Muscle of back (tissue), 11 donors: Measurements from ENCODE around the gene ALPK3. TPM values are rescaled to one million over a fixed set of nuclear protein-coding genes. Genes with fewer than 3 reads are reported as not detected.
A peak's percentile ranks its signal among the peaks of the same experiment; 100 is the strongest.
"Not testable (repeated sequence)": the region's sequence is repeated elsewhere in the genome, so short reads cannot be mapped to it uniquely, and the experiment has no call there.

Source experiments
- DNase-seq, 3 donors: peaks; one replicate each; pipeline versions ENCODE4 v3.0.0 to v3.0.0-alpha.2; 2013
- polyA plus RNA-seq, 10 donors: library from polyadenylated mRNA; unstranded; fragments of 120-200 nt; gene quantifications; one replicate each; pipeline ENCODE4 v1.2.1, GENCODE V29; 2013; ENCODE audit not compliant: insufficient read length in 10 of 10

ALPK3 gene
- polyA plus RNA-seq, 10 donors: 44.0 to 99.6 (median 79.3) TPM

DNA sequence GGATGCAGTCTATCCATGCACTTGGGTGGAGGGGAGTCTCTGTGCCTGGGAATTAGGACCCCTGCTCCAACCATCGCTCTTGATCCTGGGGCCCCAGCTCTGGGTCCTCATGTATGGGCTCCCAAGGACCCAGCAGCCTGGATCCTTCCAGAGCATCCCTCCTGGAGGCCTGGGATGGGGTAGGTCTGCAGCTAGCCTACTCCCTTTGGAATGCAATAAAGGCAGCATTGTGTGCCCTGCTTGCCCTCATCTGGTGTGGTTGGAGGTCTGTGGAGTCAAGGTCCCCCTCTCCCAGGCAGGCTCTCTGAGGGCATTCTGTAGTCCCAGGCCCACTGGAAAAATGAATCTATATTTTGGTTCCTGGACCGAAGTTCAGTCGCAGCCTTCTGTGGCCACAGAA, 52.4 kb downstream of the ALPK3 start:
- DNase-seq: no peak

DNA sequence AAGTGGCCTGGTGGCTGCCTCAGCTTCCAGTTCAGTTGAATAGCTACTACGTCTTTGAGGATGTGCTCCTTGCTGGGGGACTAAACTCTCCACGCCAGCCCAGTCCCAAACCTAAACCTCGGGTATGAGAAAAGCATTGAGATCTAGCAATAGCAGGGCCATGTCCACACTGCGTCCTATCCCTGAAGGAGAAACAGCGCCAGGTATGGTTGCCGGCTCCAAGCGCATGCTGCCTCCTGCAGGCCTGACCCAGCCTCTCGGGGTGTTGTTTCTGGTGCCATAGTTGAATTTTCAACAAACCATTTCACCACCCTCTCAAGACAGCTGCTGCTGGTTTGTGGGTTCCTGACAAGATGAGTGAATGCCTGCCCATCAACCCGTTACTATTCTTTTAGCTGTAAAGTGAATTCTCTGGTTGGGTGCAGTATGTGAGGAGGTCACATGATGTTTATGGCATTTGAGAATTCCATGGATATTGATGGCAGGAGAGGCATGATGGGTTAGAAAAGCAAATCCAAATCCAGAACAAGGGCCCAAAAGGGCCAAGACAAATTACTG, 54.4 kb downstream of the ALPK3 start:
- no peak for DNase-seq

DNA sequence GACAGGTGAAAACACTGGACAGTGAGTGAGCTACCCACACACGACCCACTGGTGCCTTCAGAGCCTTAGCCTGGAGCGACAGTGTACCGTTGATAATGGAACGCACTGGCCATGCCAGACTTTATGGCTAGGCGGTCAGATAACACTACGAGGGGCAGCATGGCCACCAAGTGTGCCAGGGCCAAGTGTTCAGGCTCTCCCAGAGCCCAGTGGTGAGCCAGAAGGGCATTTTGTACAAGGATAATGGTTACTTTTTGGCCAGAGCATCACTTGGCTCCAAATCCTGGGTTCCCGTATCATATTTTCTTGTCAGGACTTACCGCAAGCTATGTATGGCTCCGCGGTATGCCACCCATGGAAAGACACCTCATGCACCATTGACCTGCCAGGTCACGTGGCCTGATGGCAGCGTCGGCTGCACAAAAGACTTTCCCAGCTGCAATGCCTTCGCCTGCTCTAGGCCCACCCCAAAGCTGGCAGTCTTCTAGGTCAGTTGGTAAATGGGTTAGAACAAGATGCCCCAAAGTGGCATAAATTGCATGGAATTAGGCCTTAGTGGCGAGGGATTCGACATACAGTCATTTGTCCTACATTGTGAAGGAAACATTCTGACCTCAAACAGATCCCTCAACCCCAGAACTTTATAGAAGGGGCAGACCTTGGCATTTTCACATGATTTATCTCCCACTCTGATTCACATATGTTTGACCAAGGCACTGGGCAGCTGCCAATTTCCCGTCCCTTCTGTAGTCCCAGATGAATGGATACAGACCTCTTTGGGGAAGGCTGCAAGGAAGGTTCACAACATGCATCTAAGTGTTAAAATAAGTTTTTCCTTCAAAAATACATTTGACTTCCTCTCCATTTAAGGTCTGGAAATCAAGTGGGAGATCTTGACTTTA, 55.1 kb downstream of the ALPK3 start:
- no peak for DNase-seq

DNA sequence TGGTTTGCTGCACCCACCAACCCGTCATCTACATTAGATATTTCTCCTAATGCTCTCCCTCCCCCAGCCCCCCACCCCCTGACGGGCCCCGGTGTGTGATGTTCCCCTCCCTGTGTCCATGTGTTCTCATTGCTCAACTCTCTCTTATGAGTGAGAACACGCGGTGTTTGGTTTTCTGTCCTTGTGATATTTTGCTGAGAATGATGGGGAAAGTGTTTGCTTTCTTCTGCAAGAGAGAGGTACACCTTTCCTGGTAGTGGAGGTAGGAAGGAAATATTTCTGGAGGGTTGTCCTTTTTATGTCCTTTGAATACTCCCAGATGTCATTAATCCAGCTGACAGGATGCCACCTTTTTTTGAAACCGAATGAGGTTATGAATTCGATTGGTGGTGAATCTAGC, 56.8 kb downstream of the ALPK3 start:
- no peak for DNase-seq

DNA sequence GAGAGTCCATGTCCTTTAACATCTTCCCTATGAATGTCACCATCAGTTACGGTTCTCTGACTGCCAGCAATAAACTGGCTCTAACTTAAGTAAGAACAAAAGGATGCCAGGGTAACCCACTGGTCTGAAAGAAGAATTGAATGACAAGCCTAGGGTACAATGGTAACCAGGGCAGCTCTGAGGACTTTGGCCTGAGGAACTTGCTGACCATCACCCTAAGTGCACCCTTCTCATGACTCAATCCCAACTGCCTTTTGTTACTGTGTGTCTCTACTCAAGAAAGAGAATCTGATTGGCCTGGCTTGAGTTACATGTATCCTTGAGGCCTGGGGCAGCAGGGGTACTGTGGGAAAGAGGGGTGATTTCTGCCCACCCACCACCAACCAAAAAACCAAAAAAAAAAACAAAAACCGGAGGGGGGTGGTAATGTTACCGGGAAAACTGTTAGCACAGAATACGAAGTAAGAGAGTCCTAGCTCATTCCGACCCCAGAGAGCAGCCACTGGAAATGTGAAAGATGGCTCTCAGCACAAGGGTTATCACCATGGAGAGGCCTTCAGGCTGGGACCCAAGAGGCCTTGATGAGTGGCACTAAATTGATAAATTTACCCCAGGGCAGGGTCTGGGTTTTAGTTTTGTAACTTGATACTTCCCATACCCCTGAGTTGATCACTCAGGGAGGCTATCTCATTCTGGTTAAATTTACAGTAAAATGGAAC, 58.0 kb downstream of the ALPK3 start:
- no peak for DNase-seq

DNA sequence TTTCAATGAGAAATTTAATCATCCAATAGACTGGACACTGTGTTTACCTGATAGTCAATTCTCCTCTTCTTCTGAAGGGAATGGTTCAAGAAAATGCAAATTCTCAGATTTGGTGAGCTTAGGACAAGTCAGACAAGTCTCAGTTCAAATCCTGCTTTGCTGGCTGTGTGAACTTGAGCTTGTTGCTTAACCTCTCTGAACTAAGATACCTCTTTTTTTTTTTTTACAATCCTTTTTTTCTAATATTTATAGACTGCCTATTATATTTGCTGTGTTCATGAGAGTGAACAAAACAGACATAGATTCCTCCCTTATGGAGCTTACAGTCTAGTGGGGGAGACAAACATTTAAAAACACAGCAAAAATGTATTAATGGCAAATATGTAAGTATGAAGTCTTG, 59.1 kb downstream of the ALPK3 start:
- DNase-seq: no peak

DNA sequence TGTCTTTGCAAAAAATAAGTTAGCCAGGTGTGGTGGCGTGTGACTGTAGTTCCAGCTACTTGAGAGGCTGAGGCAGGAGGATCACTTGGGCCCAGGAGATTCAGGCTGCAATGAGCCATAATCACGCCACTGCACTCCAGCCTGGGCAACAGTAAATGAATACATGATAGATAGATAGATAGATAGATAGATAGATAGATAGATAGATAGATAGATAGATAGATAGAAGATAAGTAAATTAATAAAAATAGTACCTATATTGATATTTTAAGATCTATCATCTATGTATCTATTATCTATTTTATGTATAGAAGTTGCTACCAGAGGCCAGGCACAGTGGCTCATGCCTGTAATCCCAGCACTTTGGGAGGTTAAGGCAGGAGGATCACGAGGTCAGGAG, 60.5 kb downstream of the ALPK3 start:
- DNase-seq: not testable (repeated sequence)

DNA sequence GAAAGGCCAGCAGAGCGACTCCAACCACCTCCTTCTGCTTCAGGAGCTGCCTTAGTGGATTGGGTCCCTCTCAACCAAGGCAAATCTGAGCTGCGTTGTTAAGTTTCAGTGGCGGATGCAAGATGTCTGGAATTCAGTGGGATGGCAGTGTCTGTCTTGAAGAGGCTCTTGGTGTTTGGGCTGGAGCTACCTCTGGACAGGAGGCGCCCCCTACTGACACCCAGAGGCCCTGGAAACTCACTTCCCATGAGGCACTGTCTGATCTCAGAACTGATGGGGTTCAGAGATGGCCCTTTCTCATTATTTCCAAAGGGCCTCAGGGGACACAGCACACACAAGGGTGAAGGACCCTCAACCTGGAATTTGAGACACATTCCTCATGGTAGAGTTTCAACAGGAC, 61.3 kb downstream of the ALPK3 start:
- peak; percentile 37 to 70 (median 48) for DNase-seq

DNA sequence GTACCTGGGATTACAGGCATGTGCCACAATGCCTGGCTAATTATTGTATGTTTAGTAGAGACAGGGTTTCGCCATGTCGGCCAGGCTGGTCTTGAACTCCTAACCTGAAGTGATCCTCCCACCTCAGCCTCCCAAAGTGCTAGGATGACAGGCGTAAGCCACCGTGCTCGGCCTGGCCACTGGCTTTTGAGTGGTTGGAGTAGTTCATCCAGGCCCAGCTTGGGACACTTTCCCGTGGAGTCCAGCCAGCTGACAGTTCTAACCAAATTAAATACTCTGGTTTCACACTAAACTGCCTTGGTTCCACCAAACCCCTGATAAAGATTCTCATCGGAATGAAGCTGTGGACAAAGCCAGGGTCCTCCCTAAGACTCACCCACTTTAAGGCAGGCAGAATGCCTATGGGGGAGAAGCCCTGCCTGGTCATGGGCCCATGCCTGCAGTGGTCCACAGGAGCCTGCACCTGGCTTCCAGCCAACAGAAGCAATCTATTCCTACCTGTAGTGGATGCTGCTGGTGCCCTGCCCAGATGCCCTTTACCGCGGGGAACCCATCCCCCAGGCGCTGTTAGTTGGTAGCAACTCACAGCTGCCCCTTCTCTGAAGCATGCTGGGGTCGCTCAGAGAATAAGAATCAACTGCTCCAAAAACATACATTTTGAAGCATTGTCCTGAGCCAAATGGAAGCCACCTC, 62.1 kb downstream of the ALPK3 start:
- no peak for DNase-seq

DNA sequence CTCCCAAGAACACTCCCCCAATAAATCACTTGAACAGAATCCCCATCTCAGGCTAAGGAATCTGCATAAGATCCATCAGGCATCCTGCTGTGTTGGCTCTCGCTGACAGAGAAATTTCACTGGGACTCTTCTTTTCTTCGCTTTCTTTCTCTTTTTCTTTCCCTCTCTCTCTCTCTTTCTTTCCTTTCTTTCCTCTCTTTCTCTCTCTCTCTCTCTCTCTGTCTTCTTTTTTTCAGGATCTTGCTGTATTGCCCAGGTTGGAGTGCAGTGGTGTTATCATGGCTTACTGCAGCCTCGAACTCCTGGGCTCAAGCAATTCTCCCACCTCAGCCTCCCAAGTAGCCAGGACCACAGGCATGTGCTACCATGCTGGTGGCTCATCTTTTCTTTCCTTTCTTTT, 62.9 kb downstream of the ALPK3 start:
- no peak for DNase-seq

DNA sequence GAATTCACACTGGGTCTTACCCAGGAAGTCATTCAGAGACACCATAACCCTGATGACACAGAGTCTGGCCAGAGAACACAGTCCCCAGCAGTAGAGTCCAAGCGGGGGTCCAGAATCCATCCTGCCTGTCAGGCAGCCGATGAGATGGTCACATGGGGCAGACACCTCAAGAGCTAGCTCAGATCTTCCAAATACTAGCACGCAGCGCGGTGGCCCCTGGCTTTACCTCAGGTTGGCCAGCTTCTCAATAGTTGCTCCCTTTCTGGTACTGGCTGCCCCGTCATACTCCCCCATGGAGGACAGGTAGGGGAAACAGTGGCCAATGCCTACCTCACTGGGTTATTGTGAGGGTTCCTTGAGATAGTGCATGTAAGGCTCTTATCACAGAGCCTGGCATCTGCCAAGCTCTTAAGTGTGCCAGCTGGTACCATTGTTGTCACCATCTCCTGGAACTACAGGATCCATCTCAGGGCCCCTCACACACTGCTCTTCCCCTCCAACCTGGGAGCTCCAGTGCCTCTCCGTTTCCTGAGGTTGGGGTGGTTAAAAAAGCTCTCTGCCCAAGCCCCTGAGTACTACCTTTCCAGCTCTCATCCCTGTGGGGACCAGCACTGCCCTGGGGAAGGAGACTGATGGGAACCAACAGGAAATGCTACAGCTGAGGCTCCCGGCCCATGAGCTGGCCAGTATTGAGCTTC, 63.8 kb downstream of the ALPK3 start:
- DNase-seq: no peak

DNA sequence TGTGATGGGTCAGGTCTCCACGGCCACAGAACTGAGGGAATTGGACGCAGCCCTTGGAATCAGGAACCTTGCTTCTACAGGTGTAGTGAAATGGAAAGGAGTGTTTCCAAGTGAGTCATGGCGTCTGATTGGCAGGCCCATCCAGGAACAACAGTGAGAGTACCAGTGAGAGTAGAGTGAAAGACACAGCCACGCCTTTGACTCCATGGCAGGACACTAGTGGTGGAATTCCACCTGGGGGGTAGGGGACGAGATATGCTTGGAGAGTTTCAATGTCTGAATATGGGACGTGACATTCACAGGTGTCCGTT, 64.3 kb downstream of the ALPK3 start:
- no peak for DNase-seq

DNA sequence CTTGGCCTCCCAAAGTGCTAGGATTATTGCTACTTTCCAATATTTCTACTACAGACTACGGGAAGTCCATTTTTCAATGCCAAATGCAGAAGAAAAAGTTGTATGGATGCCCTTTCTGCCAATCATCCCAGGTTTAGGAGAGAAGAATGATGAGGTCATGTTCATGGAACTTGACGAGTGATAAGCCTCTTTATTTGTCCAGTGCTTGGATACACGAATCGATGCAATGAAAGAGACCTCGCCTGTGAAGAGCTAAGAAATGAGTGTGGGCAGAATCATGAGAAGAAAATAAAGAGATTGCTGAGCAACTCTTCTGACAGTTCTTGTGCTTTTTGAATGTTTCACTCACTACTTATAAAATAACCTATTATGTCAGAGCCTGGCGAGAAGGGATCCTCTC, 66.3 kb downstream of the ALPK3 start:
- no peak for DNase-seq

DNA sequence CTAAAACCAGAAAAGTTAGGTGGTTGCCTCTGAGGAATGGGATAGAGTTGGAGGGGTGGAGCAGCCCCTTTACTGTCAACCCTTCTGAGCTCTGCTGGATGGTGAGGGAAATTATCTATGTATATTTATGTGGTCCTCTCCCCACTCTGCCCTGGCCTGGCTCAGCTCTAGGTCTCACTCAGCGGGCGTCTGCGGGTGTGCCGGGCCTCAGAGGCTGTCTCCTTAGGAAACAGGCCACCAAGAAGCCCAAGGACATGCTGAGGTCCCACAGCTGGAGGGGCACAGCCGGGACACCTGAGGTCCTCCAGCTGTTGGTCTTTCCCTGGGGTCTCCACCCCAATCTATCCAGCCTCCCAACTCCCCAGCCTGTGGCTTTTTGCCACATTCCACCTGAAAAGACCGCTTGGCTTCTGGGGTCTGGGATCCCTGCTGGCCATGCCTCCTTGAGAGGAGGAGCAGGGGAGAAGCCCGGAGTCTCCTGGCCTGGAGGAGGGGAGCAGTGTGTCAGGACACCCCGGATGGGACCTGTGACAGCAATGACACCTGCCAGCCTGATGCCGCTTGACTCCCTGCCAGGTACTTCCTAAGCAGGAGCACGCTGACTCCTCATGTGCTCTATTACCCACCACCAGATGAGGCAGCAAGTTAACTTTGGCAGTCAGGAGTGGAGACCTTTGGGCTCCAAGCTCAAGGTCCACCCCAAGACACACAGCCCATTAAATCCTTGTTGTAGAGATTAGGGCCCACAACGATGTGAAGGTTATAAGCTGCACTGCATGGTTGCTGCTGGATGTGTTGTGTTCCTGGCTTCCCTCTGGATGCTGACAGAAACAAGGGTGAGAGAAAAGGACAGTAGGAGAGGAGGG, 67.0 kb downstream of the ALPK3 start, which contains the start of gene SLC28A1:
TSS of gene SLC28A1 (plus strand) at position 747 of the 866 bp plus-strand sequence. CDS start 3,099 bp downstream, outside the sequence.
- DNase-seq: no peak

DNA sequence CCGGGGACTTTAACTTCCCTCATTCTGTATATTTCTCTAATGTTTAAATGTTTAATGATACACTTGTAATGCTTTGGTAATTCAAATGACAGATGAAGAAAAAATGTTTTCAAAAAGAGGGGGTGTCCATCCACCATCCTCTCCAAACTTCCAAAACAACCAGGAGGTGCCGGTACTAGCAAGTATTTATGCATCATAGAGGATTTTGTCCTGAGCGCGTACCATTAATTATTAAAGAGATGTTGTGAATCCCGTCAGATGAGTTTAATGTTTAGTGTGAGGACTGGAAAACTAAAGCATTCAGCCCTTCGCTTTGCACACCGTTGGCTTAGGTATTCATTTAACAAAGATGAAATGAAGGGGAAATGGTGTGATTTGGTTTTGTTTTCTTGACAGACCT, 68.6 kb downstream of the ALPK3 start:
- DNase-seq: no peak

DNA sequence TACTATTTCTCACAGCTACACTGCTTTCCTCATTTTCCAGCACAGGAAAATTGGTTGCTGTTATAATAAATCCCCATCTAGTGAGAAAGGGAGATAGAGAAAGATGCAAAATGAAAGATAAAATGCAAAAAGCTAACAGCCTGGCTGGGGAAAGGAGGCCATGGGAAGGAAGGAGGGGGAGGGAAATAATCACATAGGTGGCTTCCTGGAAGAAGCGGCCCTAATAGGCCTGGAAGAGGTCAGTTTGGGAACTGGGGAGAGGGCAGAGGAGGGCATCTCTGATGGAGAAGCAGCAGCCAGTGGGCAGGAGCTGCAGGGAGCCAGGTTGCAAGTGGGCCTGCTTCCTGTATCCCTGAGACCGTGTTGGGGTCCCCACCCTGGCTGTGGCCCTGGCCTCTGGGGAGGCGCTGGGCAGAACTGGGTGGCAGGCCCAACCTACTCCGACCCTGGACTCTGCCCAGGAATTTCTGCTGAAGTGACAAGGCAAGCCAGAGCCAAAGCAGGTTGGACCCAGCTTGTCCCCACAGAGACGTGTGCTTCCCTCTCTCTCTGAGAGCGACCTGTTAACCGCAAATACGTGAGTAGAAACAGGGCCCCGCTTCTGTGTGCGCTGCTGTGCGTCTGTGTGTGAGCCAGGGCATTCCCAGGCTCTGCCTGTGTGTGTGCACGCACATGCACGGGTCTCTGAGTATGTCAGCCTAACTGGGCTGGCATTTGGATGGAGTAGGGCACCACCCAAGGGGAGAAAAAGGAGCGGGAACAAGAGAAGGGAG, 69.2 kb downstream of the ALPK3 start:
- DNase-seq: no peak

DNA sequence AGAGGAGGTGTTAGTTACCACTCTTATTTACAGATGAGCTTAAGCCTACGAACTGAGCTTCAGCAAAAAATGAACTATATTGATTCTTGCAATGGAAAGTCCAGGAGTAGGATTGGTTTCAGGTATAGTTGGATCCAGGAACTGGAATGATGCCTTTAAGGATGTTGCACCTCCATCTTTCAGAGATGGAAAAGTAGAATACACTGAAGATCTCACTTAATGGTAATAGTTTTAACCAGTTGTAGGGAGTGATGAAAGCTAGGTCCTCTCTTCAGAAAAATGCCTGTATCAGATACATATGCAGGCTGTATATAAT, 69.8 kb downstream of the ALPK3 start:
- DNase-seq: no peak

DNA sequence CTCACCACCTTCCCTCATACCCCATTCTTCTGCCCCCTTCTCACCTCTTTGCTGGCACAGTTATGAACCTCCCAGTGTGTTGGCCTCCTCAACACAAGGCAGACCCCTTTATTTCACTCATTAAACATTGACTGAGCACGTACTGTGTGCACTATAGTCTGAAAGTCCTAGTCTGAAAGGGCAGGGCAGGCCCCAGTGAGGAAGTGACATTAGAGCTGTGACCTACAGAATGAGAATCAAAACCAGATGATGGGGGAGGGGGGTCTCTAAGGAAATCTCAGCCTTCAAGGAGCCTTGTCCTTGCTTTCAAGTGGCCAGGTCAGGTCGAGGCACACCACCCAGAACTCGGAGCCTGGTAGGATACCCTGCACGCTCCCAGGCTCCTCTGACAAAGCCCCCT, 70.8 kb downstream of the ALPK3 start:
- no peak for DNase-seq

DNA sequence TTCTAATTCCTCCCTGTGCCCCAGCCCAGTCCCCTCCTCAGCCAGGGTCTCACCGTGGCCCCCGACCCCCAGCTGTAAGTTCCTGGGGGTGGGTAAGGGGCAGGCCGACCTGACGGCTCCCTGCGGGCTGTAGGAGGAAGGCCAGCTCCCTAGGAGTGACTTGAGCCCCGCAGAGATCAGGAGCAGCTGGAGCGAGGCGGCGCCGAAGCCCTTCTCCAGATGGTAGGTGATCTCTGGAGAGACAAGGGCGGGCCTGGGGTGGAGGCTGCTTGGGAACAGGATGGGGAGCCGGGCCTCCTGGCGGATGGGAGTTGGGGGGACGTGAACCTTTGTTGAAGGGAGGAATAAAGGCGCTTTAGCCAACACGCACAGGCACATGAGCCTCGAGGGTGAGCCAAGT, 71.5 kb downstream of the ALPK3 start:
- DNase-seq: peak in 1 of 3 donors; percentile 45
